NCI-H526 (cell line): ENCODE measurements around the gene ATP6V0E1.

Experiments
- DNase-seq, 2 experiments: peaks; one replicate each; lab custom pipeline; 2025; lab: John Stamatoyannopoulos, UW

ATP6V0E1 gene

DNA sequence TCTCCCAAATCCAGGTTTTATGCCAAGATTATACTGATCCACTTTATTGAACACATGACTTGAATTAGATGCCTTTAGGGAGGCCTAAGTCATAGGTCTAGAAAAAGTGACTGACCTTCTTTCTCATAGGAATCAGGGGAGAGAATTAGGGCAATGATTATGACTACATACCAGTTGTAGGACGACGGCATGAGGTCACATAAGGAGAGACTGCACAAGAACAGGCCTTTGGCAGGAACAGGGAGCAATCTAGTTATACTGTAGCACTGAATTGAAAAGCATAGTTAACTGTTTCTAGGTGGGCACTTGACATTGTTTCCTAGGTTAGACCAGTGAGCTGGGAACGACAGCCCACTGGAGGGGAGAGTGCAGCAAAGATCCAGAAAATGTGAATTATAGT, 95.3 kb downstream of the ATP6V0E1 start:
- DNase-seq: no peak
